Erythroblast (primary cell): Measurements from ENCODE around the gene TBX2.

Experiments
- GATA1 ChIP-seq: IDR thresholded peaks from 2 replicates; pipeline ENCODE4 v1.6.1; 2011; ENCODE audit warnings: low read depth, mild to moderate bottlenecking, control low read depth, low read length, moderate library complexity
- POLR2A ChIP-seq: IDR thresholded peaks from 2 replicates; pipeline ENCODE4 v1.6.1; 2011; ENCODE audit warnings: mild to moderate bottlenecking, low read length

- TF ChIP-seq POLR2A (no peak), GATA1 (no peak)
Observed at GRCh38 chr17:61422869-61423268, 23.2 kb downstream of the TBX2 start.
